Dermis microvascular lymphatic vessel endothelial cell (primary cell): ENCODE results near the gene FNDC7. TPM values are rescaled to one million over a fixed set of nuclear protein-coding genes. Genes with fewer than 3 reads are reported as not detected.
"Not testable (repeated sequence)": the region's sequence is repeated elsewhere in the genome, so short reads cannot be mapped to it uniquely, and the experiment has no call there.

Experiments
- DNase-seq, 2 donors: peaks; one replicate each; pipeline versions ENCODE4 v3.0.0 to v3.0.0-alpha.2; 2010; ENCODE audit warnings: low read depth in 2 of 2
- total RNA-seq: library from RNA; depleted of rRNA; stranded (reverse); fragments of >200 nt; gene quantifications from 2 replicates; pipeline ENCODE4 v1.2.1, GENCODE V29; 2014

Gene FNDC7
- total RNA-seq, 1 donor from 2014 or later = not detected

DNA sequence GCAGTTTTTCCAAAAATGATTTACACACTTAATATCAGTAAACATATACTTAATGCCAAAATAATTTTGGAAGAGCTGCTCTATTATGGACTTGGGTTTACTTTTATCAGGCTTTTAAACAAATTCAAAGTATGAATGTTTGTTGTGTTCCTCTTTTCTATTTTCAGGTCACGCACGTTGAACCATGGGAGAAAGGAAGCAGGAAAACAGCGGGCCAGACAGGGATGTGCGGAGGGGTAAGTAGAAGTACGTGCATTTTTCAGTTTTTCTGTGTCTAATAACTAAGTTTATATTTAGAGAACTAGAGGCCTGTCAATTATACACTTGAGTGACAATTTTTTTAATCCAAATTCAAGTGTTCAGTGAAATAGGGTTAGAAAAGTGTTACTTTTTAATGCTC lies 17.2 kb upstream of the FNDC7 start:
- DNase-seq = no peak

DNA sequence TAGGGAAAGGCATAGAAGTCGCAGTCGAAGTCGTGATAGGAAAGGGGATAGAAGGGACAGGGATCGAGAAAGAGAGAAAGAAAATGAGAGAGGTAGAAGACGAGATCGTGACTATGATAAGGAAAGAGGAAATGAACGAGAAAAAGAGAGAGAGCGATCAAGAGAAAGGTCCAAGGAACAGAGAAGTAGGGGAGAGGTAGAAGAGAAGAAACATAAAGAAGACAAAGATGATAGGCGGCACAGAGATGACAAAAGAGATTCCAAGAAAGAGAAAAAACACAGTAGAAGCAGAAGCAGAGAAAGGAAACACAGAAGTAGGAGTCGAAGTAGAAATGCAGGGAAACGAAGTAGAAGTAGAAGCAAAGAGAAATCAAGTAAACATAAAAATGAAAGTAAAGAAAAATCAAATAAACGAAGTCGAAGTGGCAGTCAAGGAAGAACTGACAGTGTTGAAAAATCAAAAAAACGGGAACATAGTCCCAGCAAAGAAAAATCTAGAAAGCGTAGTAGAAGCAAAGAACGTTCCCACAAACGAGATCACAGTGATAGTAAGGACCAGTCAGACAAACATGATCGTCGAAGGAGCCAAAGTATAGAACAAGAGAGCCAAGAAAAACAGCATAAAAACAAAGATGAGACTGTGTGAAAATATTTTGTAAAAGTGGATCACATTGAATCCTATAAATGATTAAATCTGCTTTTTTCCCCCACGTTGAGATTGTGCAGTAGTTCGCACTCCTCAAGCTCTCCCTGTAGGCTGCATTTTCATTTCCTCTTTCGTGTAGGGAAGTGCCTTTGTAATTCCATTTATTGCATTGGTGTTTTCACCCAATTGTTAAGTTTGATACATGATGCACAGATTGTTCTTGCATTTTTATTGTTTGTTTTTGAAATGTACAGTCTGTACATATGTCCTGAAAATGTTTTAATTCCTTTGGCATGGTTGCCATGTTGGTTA lies 13.1 kb upstream of the FNDC7 start:
- no peak for DNase-seq

DNA sequence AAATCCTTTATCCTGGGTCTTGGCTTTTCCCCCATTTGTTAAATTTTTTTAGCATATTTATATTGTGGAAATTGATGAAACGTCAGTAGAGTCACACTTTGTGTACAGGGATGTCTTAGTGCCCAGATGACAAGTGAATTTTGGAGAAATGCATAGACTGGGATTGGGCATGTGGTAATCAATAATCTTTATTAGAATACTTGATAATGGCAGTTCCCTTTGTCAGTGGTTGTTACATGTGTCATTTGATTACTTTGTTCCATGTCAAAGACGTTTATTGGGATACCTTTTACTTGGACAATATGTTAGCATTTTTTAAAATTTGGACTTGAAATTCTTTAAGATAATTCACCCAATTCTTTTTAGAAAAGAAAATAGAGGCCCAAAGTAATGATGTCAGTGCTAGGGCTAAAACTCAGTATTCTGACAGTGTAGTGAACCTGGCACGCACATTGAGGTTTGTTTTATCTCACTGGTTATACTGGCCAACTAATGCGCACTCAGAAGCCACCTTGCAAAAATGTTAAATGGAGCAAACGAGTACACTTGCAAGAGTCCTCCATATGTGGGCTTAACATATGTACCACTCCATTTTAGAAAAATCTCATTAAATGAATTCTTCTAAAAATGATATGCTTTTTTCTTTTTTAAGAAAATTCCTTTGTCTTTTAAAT lies 11.4 kb upstream of the FNDC7 start:
- no peak for DNase-seq

DNA sequence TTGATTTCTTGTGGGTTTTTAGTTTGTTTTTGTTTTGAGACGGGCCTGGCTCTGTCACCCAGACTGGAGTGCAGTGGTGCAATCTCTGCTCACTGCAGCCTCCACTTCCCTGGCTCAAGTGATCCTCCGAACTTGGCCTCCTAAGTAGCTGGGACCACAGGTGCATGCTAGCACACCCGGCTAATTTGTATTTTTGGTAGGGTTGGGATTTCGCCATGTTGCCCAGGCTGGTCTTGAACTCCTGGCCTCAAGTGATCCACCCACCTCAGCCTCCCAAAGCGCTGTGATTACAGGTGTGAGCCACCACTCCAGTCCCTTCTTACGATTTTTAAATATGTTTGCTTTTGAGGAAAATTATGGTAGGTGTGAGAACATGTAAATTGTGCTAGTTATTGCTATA lies 10.6 kb upstream of the FNDC7 start:
- DNase-seq = not testable (repeated sequence)

- DNase-seq = no peak
Observed at GRCh38 chr1:108703939-108704338, 8.8 kb upstream of the FNDC7 start.

DNA sequence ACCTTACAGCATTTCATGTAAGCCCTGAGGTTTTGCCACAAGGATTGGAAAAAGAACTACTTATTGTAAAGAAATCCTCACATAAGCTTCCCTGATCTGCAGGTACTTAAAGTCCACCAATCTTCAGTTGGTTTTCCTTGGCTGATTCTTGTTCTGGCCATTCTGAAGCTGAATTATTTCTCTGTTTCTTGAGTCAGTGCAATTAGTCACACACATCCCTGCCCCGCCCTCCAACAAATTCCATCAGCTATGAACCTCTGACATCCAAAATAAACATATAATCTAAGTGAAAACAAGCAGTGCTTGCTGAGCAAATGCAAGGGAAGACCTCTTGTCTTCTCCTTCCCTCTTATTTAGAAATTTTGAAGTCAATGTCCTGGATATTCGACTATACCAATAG lies 8.2 kb upstream of the FNDC7 start:
- peak in 1 of 2 donors; percentile 47 for DNase-seq

DNA sequence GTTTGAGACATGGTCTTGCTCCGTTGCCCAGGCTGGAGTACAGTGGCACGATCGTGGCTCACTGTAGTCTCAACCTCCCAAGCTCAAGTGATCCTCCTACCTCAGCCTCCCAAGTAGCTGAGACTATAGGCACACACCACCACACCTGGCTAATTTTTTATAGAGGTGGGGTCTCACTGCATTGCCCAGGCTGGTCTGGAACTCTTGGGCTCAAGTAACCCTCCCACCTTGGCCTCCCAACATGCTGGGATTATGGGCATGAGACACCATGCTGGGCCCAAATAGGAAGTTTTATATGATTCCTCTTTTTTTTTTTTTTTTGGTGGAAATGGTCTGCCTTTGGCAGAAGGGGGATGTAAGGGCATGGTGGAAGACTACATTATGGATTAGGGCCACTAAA lies 6.1 kb upstream of the FNDC7 start:
- DNase-seq = no peak

- DNase-seq = peak in 1 of 2 donors; percentile 12
Observed at GRCh38 chr1:108708691-108709660, 3.7 kb upstream of the FNDC7 start.

- no peak for DNase-seq
Observed at GRCh38 chr1:108715932-108716331, 3.2 kb downstream of the FNDC7 start.

DNA sequence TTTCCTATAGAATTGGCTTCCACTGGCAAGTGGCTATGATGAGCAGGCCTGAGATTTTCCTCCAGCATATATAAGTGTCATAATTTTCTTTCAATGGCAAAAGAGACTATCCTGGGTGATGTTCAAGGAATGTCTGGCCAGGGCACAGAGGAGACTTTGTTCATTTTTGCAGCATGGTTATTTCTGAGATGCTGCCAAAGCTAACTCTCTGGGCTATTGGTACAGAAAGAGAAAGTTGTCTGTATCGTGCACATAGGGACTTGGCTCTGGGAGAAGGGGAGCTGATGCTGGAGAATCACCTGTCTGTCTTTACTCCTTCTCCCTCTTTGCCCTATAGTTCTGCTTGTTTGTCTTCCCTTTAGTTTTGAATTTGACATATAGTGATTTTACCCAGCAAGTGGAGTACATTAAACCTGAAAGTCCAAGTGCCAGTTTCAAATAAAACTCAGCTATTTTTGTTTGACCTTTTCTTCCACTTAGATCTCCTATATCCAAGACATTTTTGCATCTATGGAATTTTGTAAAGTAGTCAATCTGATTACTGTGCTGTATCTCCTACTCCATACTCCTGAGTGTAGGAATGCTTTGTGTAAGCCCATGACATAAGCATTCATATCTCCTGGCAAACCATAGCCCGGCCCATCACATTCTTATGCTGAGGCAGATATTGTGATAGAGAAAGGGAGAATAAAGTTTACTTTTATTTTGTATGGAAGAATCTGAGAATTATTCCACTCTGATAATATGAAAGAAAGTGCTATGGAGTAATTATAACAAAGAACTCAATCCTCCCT lies 3.9 kb downstream of the FNDC7 start:
- no peak for DNase-seq

DNA sequence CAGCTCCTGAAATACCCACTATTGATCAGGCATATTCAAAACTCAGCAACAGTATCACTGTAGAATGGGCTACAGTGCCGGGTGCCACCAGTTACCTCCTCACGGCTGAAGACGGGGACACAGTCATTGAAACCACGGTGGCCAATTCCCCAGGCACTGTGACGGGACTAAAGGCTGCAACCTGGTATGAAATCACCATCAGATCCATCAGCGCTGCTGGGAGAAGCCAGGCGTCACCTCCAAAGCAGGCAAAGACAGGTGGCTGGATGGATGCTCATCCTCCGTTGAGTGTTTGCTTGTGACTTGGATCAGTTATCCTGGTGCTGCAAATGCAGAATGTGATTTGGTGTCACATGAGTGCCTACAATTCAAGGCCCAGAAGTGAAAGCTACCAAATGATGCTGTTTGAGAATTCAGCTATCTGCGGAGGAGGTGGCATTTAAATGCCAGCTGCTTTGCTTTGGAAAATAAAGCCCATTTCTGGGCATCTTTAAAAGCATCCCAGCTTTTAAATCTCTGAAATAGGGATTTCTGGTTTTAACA lies 5.1 kb downstream of the FNDC7 start:
- no peak for DNase-seq

- no peak for DNase-seq
Observed at GRCh38 chr1:108718927-108719655, 6.4 kb downstream of the FNDC7 start.

DNA sequence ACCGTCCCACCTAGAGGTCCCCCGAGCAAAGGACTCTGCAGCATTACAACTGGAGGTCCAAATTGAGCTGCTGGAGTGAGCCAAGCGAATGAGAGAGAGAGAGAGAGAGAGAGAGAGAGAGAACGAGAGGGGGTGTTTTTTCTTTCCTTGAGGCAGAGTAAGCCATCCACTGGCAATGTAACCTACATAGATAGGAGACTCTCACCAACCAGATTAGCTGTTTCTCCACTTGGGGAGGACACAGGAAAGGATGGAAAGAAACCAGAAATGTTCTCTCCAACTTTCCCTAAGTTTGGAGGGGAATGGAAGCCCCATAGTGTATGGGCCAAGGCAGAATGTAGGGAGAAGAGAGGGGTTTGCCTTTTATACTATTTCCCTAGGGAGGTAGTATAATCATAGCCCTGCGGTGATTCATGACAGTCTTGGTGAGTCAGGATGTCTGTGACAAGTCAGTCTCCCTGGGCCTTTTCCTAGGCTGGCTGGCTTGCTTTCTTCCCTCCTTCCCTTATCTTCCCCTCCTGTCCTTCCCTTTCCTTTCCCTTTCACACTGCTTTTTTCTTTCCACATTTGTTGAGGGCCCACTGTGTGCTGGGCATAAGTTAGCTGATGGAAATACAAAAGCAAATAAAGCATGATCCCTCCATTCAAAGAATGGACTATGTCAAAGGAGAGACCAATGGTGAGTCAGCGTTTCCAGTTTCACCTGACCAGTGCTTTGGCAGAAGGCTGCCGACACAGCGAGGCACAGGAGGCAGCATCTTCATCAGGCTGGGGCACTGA lies 7.1 kb downstream of the FNDC7 start:
- peak in 1 of 2 donors; percentile 54 for DNase-seq

- DNase-seq = no peak
Observed at GRCh38 chr1:108722292-108722691, 9.6 kb downstream of the FNDC7 start.

DNA sequence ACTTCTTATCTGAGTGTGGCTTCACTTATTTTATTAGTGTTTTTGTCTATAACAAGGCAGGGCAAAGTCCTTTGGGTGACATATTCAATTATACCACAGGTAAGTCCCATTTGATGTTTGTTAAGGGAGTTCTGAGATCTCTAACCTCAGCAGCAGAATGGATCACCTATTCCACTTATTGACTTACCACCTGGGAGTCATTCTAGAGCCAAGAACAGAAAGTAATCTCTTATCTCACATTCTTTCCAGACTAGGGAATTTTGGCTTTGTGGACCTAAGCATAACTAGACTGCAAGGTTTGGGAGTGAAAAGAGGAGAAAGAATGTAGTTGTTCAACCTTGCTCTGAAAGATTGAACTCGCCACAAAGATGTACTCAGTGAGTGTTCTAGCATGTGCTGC lies 13.2 kb downstream of the FNDC7 start:
- DNase-seq = no peak

DNA sequence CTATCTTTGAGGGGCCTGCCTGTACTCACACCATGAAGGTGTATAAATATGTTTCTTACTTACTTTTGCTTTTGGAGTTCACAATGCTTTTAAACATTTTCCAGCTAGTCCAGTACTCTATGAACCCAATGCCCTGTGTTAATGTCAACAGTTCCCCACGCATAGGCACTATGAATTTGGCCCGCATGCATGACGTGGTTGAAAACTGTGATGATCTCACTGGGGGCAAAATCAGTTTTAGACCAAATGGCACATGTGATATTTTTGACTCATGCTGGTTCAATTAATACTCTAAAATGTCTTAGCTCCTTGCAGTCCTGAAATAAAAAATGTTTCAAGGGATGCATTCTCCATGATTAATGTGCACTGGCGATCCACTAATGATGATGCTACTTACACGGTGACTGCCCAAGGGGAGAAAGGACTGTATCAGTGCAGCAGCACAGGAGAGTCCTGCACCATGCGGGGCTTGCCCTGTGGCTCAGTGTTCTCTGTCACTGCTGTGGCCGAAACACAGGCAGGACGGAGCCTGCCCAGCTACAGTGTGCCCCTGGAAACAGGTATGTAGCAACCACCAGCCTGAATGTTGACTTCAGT lies 15.7 kb downstream of the FNDC7 start:
- DNase-seq = no peak

- DNase-seq = no peak
Observed at GRCh38 chr1:108729481-108729880, 16.8 kb downstream of the FNDC7 start.

GRCh38 chr1:108732398-108732797 lies 19.7 kb downstream of the FNDC7 start:
- DNase-seq = no peak
